Uterus (tissue), 2 donors: ENCODE results near the gene HOXD12.

ENCODE experiments used
- CTCF ChIP-seq, 4 experiments: fragments of 200-600 bp in 2 of 4; fragments of 450-650 bp in 2 of 4; sonication (generic) in 2 of 4; IDR thresholded peaks; one replicate each; pipeline ENCODE4 v1.5.1; 2016 to 2019; ENCODE audit warnings: antibody characterized with exemption in 4 of 4, mild to moderate bottlenecking in 2 of 4, moderate library complexity in 1 of 4
- POLR2A ChIP-seq, 2 donors: fragments of 450-650 bp; IDR thresholded peaks; one replicate each; pipeline ENCODE4 v1.6.1; 2016; ENCODE audit warnings: antibody characterized with exemption in 2 of 2, mild to moderate bottlenecking in 1 of 2, moderate library complexity in 1 of 2

DNA sequence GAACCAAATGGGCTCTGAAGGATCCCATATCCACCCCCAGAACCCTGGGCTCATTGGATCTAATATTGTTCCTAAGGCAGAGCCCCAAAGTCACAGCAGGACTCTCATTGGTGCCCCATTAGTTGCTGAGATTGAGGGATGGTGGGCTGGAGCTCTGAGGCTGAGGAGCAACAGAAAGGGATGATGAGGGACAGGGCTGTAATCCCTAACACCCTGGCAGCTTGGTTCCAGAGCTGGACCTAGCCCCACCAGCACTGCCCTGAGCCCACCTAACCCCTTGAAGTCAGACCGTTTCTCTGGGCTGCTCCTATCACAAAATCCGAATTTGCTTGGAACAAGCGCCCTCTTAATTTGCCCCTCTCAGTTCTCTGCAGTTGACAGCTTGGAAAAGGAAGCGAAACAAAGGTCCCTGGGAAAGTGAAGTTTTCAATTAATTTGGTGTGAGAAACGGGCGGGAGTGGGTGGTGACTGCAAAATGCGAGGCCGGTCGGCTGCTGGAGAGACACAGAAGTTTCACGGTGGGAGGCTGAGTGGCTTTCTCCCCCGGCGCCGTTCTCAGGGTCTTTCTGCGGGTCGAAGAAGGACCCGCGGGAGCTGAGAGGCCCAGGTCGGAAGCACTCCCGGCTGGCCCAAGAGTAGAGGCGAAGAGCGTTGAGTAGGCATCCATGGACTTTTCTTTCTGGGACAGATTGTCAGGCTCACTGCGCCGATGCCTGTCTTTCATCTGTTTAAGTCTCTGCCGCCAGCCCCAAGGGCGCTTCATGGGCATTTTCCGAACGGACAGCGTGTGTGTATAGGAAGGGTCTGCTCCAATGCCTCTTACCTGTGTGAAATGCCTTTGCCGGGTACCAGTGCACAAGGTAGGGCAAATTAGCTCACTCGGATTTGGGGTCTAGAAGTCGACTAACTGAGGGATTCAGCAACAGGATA is 8.0 kb upstream of the HOXD12 start:
- TF ChIP-seq CTCF (IDR thresholded peaks at IDR 0.05) = no peak
- TF ChIP-seq POLR2A (IDR thresholded peaks at IDR 0.05) = no peak
